KMS-11 (cell line): ENCODE results near the gene ZNF41.

Experiments
- H2AFZ ChIP-seq: fragments of 200-600 bp; sonication (generic); 2 replicates; pipeline ENCODE4 v1.6.1; 2016; ENCODE audit warnings: antibody characterized with exemption, mixed run types, low read depth
- H3K27ac ChIP-seq: fragments of 200-600 bp; sonication (generic); 2 replicates; pipeline ENCODE4 v1.6.1; 2016; ENCODE audit warnings: mild to moderate bottlenecking, mixed run types
- H3K27me3 ChIP-seq: fragments of 200-600 bp; sonication (generic); 2 replicates; pipeline ENCODE4 v1.6.1; 2017; ENCODE audit warnings: mild to moderate bottlenecking, low read depth, mixed run types, moderate library complexity; ENCODE audit not compliant: insufficient read depth
- H3K36me3 ChIP-seq: fragments of 200-600 bp; sonication (generic); 2 replicates; pipeline ENCODE4 v1.6.1; 2017; ENCODE audit warnings: mild to moderate bottlenecking, mixed run types; ENCODE audit not compliant: insufficient read depth
- H3K4me1 ChIP-seq: fragments of 200-600 bp; sonication (generic); 2 replicates; pipeline ENCODE4 v1.6.1; 2016; ENCODE audit warnings: mild to moderate bottlenecking, low read depth, mixed run types; ENCODE audit not compliant: poor library complexity, severe bottlenecking
- H3K4me2 ChIP-seq: fragments of 200-600 bp; sonication (generic); 2 replicates; pipeline ENCODE4 v1.7.0; 2016; ENCODE audit warnings: mild to moderate bottlenecking, mixed run types
- H3K4me3 ChIP-seq: fragments of 200-600 bp; sonication (generic); IDR thresholded peaks from 2 replicates; pipeline ENCODE4 v1.6.1; 2017; ENCODE audit warnings: low read depth, low read length, mixed read lengths; ENCODE audit not compliant: insufficient read depth
- H3K79me2 ChIP-seq: fragments of 200-600 bp; sonication (generic); 2 replicates; pipeline ENCODE4 v1.6.1; 2016; ENCODE audit warnings: low read depth, mixed run types; ENCODE audit not compliant: insufficient read depth
- H3K9ac ChIP-seq: fragments of 200-600 bp; sonication (generic); 2 replicates; pipeline ENCODE4 v1.6.1; 2016; ENCODE audit warnings: mild to moderate bottlenecking, mixed run types
- H4K20me1 ChIP-seq: fragments of 200-600 bp; sonication (generic); 2 replicates; pipeline ENCODE4 v1.6.1; 2016; ENCODE audit warnings: mild to moderate bottlenecking, mixed run types; ENCODE audit not compliant: insufficient read depth
- TF ChIP-seq, protein P1 (sequence below): fragments of 200-600 bp; sonication (generic); conservative IDR thresholded peaks from 2 replicates; pipeline ENCODE4 v1.6.1; 2017; ENCODE audit warnings: low read depth, mild to moderate bottlenecking, antibody characterized with exemption, low read length, moderate library complexity, mixed read lengths

ZNF41 gene

DNA sequence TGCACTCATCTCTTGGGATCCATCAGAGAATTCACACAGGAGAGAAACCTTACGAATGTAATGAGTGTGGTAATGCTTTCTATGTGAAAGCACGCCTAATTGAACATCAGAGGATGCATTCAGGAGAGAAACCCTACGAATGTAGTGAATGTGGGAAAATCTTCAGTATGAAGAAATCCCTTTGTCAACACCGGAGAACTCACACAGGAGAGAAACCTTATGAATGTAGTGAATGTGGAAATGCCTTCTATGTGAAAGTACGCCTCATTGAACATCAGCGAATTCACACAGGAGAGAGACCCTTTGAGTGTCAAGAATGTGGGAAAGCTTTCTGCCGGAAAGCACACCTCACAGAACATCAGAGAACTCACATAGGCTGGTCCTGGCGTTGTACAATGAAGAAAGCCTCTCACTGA lies 69.8 kb downstream of the ZNF41 start:
- Histone ChIP-seq H3K4me3 (no peak overlapping the region), H3K9ac (no peak overlapping the region), H3K27ac (no peak overlapping the region), H3K4me1 (no peaks in the 10 kb centered on the region), H3K79me2 (no peaks in the 10 kb centered on the region), H3K4me2 (no peak overlapping the region), H2AFZ (no peak overlapping the region), H3K27me3 (no peaks in the 10 kb centered on the region), H4K20me1 (no peaks in the 10 kb centered on the region), H3K36me3 (no peaks in the 10 kb centered on the region)
- TF ChIP-seq, protein P1, sequence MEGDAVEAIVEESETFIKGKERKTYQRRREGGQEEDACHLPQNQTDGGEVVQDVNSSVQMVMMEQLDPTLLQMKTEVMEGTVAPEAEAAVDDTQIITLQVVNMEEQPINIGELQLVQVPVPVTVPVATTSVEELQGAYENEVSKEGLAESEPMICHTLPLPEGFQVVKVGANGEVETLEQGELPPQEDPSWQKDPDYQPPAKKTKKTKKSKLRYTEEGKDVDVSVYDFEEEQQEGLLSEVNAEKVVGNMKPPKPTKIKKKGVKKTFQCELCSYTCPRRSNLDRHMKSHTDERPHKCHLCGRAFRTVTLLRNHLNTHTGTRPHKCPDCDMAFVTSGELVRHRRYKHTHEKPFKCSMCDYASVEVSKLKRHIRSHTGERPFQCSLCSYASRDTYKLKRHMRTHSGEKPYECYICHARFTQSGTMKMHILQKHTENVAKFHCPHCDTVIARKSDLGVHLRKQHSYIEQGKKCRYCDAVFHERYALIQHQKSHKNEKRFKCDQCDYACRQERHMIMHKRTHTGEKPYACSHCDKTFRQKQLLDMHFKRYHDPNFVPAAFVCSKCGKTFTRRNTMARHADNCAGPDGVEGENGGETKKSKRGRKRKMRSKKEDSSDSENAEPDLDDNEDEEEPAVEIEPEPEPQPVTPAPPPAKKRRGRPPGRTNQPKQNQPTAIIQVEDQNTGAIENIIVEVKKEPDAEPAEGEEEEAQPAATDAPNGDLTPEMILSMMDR: no peak
